KBM-7 (cell line): ENCODE data around the gene TRAPPC13.
"Not testable (repeated sequence)": the region's sequence is repeated elsewhere in the genome, so short reads cannot be mapped to it uniquely, and the experiment has no call there.

ENCODE experiments used
- DNase-seq: peaks from one replicate; pipeline ENCODE4 v3.0.0-alpha.2; 2015
- in situ Hi-C: fragments of 300-500 bp; cut with MboI; formaldehyde crosslinking; loops from 2 replicates; pipeline ENCODE4 v1.14.3; 2020; ENCODE audit warnings: low sequenced_read_pairs, low pct_unique_long_range_greater_than_20kb, mixed read lengths

The TRAPPC13 gene

DNA sequence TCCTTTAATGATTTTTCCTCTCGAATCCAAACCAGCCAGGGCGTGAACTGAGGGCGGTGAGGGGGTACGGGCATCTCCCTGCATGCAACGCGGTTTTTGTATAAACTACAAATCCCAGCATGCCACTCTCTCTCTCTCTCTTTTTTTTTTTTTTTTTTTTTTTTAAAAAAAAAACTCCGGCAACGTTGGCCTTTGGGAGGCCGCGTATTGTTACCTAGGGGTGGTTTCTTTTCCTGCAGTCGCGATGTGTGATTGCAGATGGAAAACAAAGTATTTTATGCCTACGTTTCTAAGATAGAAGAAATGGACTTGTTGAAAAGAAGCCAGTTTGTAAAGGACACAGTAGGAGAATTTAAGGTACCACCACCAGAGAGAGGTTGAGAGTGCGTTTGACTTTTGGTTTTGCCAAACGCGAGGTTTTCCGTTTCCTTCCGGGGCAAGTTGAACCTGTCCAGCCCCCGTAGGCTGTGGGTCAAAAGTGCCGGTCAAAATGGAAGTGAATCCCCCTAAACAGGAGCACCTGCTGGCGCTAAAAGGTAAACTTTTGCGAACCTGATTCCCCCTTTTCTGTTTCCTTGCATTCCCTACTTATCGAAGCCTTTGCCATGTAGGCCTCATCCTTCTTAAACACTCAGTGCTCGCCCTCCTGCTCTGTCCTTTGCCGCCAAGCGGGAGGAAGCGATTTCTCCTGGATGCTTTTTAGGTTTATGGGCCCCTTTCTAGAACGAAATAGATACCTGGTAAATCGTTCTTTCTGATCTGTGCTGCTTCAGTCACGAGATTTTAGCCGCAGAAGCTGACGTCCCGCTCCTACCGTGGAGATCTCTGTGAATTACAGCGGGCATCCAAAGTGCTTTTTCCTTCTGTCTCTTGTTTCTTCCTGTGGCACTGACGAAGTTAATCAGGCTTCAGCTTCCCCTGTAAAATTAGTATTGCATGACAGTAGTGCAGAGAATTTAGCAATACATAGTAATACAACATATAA lies at the start of gene TRAPPC13, which contains the start of gene SHLD3:
Gene TRAPPC13 (plus strand): TSS at position 457 of the 985 bp plus-strand sequence. CDS start 34 bp downstream, at position 491.
Gene SHLD3 (plus strand): TSS at position 457 of the 985 bp plus-strand sequence. CDS start 4,561 bp downstream, outside the sequence.
- in situ Hi-C loops: no loop called here
- DNase-seq: peak; percentile 97

GRCh38 chr5:65577141-65577540 lies 47.7 kb upstream of the TRAPPC13 start:
- no peak for DNase-seq
- in situ Hi-C loops: no loop called here

DNA sequence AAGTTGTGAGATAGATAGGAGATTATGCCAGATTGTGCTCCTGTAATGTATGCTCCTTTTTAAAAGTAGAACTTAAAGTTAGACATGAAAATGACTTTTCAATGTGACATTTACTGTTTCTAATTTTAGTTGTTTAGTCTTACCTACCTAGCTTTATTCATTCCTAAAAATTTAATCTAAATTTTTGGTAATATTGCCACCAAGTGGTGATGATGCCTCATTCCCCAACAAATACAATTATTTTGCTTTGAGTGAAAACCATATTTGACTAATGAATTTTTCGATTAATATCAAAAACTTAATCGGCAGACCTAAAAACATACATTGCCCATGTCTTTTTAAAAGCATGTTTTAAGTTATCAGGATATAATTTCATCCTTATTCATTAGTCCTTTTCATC lies 36.1 kb upstream of the TRAPPC13 start:
- DNase-seq: no peak
- in situ Hi-C loops: no loop called here

DNA sequence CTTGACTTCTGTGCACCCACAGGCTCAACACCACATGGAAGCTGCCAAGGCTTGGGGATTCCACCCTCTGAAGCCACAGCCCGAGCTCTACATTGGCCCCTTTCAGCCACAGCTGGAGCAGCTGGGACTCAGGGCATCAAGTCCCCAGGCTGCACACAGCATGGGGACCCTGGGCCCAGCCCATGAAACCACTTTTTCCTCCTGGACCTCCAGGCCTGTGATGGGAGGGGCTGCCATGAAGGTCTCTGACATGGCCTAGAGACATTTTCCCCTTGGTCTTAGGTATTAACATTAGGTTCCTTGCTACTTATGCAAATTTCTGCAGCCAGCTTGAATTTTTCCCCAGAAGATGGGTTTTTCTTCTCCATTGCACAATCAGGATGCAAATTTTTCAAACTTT lies 23.1 kb upstream of the TRAPPC13 start:
- DNase-seq, in situ Hi-C loops: not testable (repeated sequence)

GRCh38 chr5:65611524-65611923 lies 13.3 kb upstream of the TRAPPC13 start:
- in situ Hi-C loops: no loop called here
- DNase-seq: no peak

GRCh38 chr5:65612298-65612907 lies 12.4 kb upstream of the TRAPPC13 start:
- in situ Hi-C loops: no loop called here
- DNase-seq: no peak

- no peak for DNase-seq
- in situ Hi-C loops: no loop called here
Observed at GRCh38 chr5:65620021-65620420, 4.8 kb upstream of the TRAPPC13 start.

GRCh38 chr5:65621961-65622360 lies 2.9 kb upstream of the TRAPPC13 start:
- DNase-seq: not testable (repeated sequence)

GRCh38 chr5:65623482-65623881 lies 1.3 kb upstream of the TRAPPC13 start:
- no peak for DNase-seq
- in situ Hi-C loops: no loop called here

More at GRCh38 chr5:65621961-65622360, 2.9 kb upstream of the TRAPPC13 start:
- in situ Hi-C loops: not testable (repeated sequence)

GRCh38 chr5:65624025-65624570 lies 729 bp upstream of the TRAPPC13 start, which contains the start of gene TRIM23:
Gene TRIM23 (minus strand): TSS chr5:65624333. CDS start chr5:65624274, 59 bp downstream.
- DNase-seq: peak; percentile 95
- in situ Hi-C loops: no loop called here

DNA sequence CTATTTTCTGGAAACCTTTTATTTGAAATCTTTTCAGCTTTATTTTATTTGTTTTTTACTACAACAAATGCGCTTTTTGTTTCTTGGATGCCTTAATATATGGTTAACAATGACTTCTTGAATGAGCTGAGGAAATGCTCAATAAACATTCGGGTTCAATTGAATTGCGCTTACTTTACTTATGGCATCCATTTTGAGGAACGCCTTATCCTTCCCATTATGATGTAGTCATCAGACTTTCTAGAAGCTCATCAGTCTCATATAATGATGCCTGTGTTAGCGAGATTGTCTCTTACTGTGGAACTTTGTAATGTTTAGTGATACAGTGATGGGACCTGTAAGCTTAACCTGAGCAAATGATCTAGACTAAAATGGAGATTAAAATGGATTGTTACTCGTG lies 916 bp downstream of the TRAPPC13 start:
- in situ Hi-C loops: no loop called here
- no peak for DNase-seq

- in situ Hi-C loops: no loop called here
- no peak for DNase-seq
Observed at GRCh38 chr5:65630981-65631380, 6.2 kb downstream of the TRAPPC13 start.

DNA sequence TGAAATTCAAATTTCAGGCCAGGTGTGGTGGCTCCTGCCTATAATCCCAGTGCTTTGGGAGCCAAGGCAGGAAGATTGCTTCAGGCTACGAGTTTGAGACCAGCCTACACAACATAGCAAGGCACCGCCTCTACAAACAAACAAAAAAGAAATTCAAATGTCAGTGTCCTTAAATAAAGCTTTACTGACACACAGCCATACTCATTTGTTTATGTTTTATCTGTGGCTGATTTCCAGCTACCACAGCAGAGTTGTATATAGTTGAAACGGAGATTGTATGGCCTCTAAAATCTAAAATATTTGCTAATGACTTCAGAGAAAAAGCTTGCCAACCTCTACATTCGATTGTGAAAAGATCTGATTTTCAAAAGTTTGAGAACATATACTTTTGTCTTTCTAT lies 15.4 kb downstream of the TRAPPC13 start:
- DNase-seq: no peak
- in situ Hi-C loops: no loop called here

- DNase-seq: no peak
- in situ Hi-C loops: no loop called here
Observed at GRCh38 chr5:65646938-65647337, 22.1 kb downstream of the TRAPPC13 start.

DNA sequence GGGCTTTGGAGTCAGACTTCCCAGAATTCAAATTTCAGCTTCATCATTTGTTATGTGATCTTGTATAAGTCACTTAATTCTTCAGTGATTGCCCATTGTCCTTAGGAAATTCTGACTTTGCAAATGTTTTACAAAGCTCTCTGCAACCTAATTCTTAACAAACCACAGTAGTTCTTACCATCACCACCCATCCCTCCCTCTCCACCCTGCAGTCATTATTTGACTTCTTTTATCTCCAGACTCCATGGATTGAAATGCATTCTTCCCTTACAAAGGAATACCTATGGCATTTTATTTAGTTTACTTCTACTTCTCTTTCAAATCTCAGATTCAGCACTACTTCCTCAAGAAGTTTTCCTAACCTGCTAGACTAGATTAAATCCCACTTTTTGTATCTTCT lies 23.1 kb downstream of the TRAPPC13 start:
- in situ Hi-C loops: no loop called here
- DNase-seq: no peak

DNA sequence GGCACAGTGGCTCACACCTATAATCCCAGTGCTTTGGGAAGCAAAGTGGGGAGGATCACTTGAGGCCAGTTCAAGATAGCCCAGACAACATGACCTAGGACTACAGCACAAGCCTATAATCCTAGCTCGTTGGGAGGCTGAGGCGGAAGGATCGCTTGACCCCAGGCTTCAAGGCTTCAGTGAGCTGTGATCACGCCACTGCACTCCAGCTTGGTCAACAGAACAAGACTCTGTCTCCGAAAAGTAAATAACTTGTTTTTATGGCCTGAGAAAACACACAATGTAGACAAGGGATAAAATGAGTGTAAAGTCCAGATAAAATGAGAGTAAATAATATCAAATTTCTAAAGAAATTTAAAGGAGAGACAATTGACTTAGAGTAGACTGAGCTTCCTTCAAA lies 26.3 kb downstream of the TRAPPC13 start:
- DNase-seq: no peak

GRCh38 chr5:65654713-65655112 lies 29.9 kb downstream of the TRAPPC13 start:
- DNase-seq: no peak
- in situ Hi-C loops: no loop called here

More for the DNA sequence above, 26.3 kb downstream of the TRAPPC13 start:
- in situ Hi-C loops: no loop called here

- in situ Hi-C loops: no loop called here
- no peak for DNase-seq
Observed at GRCh38 chr5:65663804-65664521, 39.1 kb downstream of the TRAPPC13 start.

DNA sequence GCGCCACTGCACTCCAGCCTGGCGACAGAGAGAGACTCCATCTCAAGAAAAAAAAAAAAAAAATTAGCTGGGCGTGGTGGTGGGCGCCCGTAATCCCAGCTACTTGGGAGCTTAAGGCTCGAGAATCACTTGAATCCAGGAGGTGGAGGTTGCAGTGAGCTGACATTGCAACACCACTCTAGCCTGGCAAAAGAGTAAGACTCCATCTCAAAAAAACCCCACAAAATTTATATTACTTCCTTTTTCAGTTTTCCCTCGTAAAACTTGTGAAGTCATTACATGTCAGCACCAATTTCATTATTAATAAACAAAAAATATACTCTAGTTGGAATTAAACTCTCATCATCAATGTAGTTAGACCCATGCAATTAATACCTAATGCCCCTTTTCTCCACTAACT lies 43.9 kb downstream of the TRAPPC13 start:
- DNase-seq: peak; percentile 7
- in situ Hi-C loops: no loop called here
